ENCODE data around the gene ERMN.
A peak's percentile ranks its signal among the peaks of the same experiment; 100 is the strongest.

ERMN gene

GRCh38 chr2:157309878-157310277 lies 15.7 kb downstream of the ERMN start:
- no peak for DNase-seq (ENCODE audit: low read depth)
- no peak for TF ChIP-seq CTCF (IDR thresholded peaks at IDR 0.05; ENCODE audit: control insufficient read depth, insufficient read depth, low read depth, low read length, missing control alignments)
- H3K4me3 ChIP-seq (ENCODE audit: control insufficient read depth, low read depth, low read length) = no peak overlapping the region

- TF ChIP-seq CTCF (IDR thresholded peaks at IDR 0.05; ENCODE audit: control insufficient read depth, insufficient read depth, low read depth, low read length, missing control alignments) = peak; percentile 28
- no peak for DNase-seq (ENCODE audit: low read depth)
- H3K4me3 ChIP-seq (ENCODE audit: control insufficient read depth, low read depth, low read length) = no peak overlapping the region
Measured at GRCh38 chr2:157307021-157307420, 18.6 kb downstream of the ERMN start.

- DNase-seq (ENCODE audit: low read depth) = no peak
- TF ChIP-seq CTCF (IDR thresholded peaks at IDR 0.05; ENCODE audit: control insufficient read depth, insufficient read depth, low read depth, low read length, missing control alignments) = no peak
- H3K4me3 ChIP-seq (ENCODE audit: control insufficient read depth, low read depth, low read length) = no peak overlapping the region
Measured at GRCh38 chr2:157305723-157306110, 19.9 kb downstream of the ERMN start.

- TF ChIP-seq CTCF (IDR thresholded peaks at IDR 0.05; ENCODE audit: control insufficient read depth, insufficient read depth, low read depth, low read length, missing control alignments) = no peak
- DNase-seq (ENCODE audit: low read depth) = no peak
- no peak overlapping the region for H3K4me3 ChIP-seq (ENCODE audit: control insufficient read depth, low read depth, low read length)
Measured at GRCh38 chr2:157304811-157305722, 20.6 kb downstream of the ERMN start.

- no peak overlapping the region for H3K4me3 ChIP-seq (ENCODE audit: control insufficient read depth, low read depth, low read length)
- no peak for TF ChIP-seq CTCF (IDR thresholded peaks at IDR 0.05; ENCODE audit: control insufficient read depth, insufficient read depth, low read depth, low read length, missing control alignments)
- no peak for DNase-seq (ENCODE audit: low read depth)
Measured at GRCh38 chr2:157303612-157304011, 22.0 kb downstream of the ERMN start.

GRCh38 chr2:157302492-157303099 lies 23.0 kb downstream of the ERMN start:
- no peak overlapping the region for H3K4me3 ChIP-seq (ENCODE audit: control insufficient read depth, low read depth, low read length)
- TF ChIP-seq CTCF (IDR thresholded peaks at IDR 0.05; ENCODE audit: control insufficient read depth, insufficient read depth, low read depth, low read length, missing control alignments) = peak; percentile 64
- no peak for DNase-seq (ENCODE audit: low read depth)
